HG03175 (cell line): Measurements from ENCODE around the gene DYNLT2.

Experiments used
- ATAC-seq: cut with Tn5 transposase; IDR thresholded peaks from one replicate; pipeline ENCODE4 v1.9.1; 2021; ENCODE audit warnings: mild to moderate bottlenecking, moderate library complexity; ENCODE audit not compliant: unreplicated experiment

The DYNLT2 gene, protein sequence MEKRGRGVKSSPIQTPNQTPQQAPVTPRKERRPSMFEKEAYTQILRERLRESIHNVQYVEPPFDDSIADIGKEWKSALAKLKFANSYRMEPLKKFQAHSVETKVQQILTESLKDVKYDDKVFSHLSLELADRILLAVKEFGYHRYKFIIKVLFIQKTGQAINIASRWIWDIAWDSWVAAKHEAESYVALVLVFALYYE

DNA sequence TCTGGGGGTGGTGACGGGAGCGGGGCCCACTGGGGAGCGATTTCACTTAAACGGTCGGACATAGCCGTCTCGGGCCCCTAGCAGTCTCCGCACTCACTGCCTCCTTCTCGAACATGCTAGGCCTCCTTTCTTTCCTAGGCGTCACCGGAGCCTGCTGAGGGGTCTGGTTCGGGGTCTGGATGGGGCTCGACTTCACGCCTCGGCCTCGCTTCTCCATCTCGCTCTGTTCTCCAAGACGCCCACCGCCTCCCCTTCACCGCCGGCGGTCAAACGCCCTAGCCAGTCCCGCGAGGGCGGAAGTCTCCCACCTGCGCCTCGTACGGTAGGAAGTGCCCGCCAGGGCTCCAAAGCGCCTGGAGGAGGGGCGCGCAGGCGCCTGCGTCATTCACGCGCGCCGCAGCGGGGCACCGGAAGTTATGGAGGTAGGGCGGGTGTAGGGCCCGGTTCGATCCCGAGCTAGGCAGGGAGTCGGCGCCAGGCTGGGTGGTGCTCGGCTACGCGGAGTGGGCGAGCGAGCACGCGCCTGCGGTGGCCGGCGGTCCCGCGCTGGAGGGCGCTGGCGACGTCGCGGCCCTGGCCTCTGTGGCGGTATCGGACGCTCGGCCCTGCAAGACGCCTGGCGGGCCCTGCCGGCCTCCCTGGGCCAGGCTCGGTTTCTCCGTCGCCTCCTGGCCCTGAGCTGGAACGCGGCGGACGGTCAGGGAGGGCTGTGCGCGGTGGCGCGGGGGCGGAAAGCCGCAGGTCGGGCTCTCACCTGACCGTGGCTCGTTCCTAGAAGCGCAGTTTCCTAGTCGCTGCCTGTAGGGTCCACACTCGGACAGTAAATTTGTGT is at the start of gene DYNLT2, which contains the start of gene ERMARD:
DYNLT2 (minus strand) TSS at position 331 of the 832 bp plus-strand sequence; CDS start at position 217, 114 bp downstream.
ERMARD (plus strand) TSS at position 381 of the 832 bp plus-strand sequence; CDS start at position 417, 36 bp downstream.
- ATAC-seq, result peak; percentile 96

DNA sequence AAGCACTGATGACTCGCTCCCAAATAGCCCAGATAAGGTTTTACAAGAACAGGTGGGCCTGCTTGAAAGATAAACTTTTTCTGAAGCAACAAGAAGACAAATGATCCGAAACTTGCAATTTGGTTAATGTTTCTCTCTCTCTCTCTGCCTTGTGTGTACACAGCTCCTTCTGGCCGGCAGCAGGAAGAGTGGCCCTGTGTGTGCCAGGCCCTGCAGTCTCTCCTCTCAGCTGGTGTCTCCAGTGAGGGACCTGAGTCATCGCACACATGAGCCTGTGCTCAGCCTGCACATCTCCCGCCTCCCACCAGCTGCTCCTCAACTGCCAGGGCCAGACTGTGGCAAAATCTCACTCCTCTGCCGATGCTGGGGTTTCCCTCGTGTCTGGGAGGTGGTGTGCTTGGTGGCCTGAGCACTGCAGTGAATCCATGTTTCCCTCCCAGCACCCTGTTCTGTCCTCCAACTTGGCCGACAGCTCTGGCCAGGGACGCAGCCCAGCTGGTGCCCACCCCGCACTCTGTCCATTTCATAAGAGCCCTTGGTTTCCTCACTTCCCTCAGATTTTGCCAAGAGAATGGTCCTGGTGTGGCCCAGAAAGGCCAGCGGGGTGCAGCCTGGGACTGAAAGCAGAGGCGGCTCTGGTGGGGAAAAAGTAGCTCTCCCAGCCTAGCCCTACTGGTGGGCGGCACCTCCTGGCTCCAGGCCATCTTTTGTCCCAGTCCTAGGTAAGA is 49.5 kb upstream of the DYNLT2 start:
- no peak for ATAC-seq

DNA sequence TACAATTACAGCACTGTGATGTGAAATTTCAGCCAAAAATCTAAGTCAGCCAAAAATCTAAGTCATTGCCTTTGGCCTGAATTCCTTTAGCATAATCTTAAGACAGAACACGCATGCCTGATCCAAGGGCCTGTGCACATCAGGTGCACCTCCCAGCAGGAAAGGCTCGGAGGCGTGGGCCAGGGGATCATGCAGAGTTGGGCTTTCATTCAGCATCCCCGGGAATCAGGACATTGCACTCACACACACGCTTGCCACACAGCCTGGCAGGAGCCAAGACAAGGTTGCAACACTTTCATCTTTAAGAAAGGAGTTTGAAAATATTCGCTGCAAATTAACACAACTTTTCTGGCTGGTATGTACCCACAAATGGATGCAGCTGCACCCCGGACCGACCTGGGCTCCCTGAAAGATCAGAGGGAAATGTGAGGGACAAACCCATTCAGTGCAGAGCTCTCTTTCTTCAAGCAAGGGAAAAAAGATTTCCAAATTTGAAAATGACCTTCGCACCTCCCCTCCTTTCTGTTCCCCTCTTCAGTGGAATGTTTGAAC is 48.8 kb upstream of the DYNLT2 start:
- ATAC-seq, result no peak

DNA sequence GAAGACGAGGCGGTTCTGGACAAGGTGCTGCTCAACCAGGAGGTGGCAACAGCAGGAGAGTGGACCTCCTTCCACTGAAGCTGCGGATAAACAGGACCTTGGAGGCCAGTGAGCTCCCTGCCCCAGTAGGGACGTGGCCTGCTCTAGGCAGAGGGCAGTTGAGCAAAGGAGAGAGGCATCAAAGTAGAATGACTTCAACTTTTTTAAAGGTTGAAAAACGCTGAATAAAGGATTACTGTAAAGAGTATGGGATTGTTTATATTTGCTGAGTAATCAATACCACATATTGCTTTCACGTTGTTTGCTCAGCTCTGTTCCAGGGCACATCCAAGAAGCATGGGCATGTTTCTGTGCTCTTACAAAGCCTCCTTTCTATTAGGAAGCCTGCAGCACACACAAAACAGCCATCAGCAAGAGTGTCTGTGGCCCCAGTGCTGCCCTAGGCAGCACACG is 48.1 kb upstream of the DYNLT2 start:
- ATAC-seq, result no peak

DNA sequence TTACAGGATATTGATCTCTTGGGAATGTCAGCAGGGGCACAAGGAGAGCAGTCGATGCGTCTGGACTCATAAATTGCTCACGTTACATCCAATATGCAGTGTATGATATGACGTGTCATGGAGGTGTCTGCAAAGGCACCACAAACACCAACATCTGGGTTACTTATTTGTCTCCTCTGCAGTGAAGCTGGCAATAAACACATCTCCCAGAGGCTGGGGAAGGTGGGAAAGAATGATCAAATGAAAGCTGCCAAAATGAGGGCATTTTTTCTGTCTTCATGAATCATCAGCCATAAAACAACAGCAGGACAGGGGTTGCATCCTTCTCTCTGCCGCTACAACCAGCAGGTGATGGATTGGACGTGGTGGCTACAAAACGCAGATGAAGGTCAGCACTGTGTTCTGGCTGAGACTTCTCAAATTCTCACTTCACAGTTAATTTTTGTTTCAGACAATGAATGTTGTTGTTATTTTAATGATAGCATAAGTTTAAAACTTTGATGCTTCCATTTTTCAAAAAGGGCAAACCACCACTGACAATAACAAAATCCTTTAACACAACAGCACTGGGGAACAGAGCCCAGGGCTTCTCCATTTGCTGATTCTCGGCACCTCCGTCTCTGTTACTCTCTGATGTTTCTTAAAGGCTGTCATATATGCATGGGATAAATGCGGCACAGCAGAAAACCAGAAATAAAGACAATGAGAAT is 47.5 kb upstream of the DYNLT2 start:
- no peak for ATAC-seq

DNA sequence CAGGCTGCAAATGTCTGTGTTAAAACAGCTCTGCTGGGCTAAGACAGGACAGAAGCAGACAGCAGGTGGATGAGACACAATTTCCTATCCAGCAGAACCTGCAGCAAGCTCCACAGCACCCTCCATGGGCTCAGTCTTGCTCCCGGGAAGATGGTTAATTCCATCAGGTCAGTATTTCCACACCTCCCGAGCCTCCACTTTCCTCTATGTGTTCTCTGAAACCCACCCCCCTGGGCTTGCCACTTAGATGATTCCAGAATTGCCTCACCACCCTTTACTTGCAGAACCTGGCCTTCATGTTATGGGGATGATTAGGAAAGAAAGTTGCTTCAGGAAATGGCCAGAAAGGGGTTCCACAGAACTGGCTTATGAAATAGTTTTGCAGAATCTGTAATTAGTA is 43.8 kb upstream of the DYNLT2 start:
- no peak for ATAC-seq

DNA sequence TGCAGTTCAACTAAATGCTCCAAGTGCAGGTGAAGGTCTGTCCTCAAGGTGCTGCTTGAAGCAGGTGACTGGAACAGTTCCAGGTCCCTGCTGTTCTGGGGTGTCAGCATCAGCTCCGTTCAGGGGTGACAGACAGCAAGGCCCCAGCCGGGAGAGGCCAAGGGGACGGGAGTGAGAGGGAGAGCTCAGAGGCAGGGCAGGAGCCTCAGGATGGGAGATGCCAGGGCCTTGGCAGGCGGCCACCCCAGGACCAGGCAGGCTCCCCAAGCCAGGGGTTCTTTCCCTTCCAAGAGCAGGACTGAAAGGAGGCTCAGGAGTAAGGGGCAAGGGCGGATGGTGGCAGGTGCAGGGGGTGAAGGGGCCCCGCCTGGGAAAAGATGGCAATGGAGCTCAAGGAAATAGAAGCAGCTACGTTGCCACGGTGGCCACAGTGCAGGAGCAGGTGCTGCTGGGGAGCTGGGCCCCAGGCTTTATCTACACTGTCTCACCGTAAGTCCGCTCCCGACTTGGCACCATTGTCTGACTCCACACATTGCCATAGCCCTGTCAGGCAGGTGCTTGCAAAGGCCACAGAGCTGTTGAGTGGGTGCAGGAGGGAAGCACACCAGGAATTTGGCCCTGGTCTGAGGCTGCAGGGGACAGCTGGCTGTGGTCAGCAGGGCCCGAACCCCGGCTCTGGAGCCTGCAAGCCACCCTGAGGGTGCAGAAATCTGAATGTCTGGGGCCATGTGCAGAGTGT is 43.1 kb upstream of the DYNLT2 start:
- ATAC-seq, result no peak

DNA sequence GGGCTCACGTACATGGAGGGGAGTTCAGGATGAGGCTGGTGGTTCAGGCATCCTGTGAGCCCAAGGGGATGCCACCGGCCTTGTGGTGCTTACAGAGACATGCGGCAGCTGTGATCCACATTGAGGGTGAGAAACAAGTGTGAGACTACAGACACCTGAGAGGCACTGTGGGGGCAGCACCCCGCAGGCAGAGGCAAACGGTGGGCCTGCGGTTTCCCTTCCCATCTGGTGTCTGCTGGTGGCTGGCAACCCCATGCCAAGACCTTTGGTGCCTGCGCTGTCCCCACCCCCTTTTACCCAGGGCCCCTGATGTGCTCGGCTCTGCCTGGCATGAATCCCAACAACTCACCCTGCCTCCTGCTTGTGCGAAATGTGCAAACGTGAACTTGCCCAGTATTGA is 42.0 kb upstream of the DYNLT2 start:
- ATAC-seq, result no peak

DNA sequence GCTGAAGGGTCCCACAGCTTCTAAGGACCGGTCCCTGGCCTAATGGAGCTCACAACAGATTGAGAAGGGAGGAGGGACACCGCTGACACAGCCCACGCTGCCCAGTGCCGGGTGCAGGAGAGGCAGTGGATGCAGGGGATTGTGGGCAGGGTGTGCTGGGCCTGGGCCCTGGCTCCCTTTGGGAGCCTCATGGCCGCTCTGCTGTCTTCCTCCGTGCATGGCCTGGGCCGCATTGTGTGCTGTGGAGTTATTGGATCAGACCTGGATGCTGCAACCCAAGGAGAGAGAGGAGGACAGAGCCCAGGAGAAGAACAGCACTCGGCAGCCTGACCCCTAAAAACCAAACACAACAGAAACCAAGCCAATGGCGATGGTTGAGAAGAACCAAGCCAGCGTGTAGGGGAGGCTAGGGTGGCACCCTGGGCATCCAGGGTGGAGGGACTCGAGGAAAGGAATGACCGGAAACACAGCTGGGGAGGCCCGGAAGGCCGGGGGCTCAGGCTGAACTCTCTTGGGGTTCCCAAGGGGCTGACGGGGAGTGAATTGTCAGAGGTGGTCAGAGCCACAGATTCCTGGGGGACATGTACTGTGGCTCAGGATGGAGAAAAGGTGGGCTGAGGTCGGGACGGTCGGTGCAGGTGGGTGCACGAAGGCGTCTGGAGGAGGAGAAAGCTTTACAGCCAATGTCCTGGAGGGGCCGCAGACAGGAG is 41.1 kb upstream of the DYNLT2 start:
- no peak for ATAC-seq

DNA sequence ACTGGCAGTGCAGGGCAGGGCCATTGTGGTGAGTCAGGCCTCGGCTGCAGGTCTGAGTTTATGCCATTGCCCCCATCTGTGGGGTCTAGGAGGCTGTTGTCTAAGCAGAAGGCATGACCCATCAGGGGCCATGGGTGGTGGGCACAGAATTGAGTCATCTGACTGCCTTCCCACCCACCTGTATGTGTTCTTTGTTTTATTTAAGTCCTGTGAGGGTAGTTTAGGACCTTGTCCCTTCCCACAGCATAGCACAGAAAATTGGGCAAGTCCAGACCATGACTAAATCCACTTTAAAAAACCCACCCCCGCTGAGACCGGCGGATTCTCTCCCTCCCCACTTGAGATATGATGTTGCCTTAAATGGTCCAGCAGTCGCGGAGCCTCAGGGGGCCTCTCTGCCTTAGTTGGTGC is 40.4 kb upstream of the DYNLT2 start:
- no peak for ATAC-seq

DNA sequence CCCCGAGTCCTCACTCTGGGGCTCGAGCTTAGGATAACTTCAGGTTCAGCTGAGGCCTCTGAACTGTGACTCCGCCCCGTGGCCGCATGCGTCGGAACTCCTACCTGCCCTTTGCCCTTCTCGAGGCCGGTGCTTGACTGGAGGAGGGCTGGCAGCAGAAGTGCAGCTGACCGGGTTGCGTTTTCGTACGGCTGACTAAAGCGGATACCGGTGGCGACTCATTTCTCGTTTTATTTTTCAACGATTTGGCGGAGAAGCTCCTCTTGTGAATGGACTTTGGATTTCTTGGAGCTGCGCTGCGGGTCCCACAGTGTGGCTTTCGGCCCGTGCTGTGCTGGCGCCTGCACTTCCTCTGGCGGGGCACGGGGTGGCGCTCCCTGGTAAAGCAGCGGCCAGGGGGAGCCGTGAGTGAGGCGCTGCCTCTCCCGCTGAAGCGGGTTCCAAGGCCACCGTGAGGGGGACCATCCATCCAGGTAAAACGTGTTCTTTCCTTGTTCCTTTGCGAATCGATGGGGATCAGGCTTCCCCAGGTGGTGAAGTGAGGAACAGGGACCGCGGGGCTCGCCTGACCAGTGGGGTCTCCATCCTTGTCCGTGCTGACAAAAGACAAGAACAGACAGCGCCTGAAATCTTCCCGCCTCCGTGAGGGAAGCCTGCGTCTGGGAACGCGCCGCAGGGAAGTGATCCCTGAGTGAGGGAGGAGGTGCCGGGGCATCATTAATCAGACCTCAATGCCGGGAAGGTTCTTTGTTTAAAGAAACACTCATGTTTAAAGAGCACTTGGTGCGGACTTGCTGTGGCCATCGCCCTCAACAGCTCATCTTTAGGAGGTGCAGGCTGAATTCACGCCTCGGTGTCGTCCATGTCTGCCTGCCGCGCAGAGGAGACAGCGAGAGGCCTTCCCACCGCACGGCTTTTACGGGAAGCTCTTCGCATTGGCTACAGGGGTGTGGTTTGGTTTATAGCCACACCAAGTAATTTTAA is 38.9 kb upstream of the DYNLT2 start:
- peak; percentile 97 for ATAC-seq

DNA sequence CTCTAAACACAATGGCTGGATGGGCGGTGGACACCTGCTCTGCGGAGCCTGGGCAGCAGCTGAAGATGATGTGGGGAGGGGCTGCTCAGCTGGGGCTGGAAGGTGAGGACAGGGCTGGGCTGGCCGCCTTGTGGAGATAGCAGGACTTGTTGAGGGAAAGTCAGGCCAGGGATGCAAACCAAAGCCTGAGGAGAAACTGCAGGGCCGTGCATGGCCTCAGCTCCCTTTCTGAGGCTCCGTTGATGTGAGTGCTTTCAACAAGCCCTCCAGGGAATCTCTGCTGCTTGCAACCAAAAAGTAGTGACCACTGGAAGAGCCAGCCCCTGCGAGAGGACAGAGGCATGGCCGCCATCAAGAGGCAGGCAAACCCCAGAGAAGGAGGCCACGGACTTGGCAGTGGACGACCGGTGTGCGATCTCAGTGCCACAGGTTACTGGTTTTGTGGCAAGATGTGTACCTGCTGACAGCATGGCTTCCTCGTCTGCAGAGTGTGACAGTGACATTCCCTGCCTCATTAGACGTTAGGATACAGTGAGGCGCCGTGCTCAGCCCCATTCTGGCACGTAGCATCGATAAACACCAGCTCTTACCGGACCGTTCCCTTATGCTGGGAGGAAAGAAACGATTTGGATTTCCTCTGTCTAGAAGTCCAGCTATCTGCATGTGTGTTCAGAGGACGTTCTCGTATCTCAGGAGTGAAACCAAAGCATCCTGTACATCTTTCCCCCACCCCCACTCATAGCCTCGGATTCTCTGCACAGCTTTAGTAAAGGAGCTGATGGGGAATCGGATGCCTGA is 38.0 kb upstream of the DYNLT2 start:
- ATAC-seq, result no peak

DNA sequence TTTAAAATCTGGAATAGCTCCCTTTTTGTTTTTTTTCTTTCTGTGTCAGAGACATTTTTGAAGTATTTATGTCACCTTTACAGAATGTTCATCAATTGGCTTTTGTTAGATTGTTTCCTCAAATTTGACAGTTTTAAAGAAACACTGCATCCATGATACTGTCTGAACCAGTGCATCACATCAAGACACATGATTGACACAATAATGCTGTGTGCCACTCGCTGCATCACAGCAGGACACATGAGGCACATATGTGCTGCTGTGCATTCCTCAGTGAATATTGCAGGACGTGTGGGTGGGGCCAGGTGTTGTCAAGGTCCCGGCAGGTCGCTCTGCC is 37.4 kb upstream of the DYNLT2 start:
- no peak for ATAC-seq

DNA sequence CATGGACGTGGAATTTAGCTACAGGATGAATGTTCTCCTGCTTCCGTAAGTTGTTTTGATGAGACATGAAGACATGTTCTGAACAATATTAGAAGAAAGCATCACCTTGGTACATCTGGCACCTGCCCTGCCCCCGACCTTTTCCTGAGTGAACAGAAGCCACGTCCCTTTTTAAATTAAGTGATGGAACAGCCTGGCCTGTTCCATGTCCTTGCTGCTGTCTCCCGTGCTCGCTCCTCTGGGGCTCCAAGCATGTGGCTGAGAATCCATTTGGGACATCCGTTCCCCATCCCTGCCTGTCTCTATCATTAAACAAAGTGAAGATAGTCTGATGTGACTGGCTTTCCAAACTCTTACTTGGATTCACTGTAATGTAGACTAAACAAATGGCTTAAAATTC is 36.4 kb upstream of the DYNLT2 start:
- ATAC-seq, result no peak

DNA sequence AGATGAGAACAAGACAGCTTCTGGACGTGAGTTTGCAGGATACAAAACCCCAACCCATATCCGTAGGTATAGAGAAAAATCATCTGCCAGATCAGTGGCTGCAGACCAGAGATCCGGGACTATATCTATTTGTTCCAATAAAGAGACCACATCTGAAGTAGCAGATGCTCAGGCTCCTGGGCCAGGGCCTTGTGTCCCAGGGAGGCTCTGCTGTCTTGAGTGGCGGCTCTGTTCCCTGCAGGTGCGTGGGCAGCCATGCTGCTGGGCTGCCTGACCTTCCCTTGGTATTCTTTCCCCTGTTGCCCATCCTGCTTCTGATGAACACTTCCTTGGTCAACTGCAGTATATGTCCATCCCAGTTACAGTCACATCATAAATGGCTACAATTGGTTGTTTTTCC is 35.0 kb upstream of the DYNLT2 start:
- no peak for ATAC-seq

DNA sequence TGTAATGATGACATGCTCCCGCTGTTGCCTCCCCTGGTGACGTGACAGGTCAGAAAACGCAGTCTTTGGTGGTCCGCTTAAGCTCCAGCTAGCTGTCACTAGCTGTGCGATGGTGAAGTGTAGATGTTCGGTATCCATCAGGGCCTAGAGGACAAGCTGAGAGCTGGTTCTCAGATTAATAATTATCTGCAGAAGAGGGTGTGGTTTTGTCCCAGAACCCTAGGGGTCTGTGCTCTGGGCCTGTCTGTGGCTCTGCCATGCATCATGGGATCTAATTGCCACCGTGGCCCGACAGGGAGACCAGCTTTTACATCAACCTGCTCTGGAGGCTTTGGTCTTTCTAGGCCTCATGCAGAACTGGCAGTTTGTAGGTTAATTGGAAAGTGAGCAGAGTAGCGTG is 34.2 kb upstream of the DYNLT2 start:
- no peak for ATAC-seq

DNA sequence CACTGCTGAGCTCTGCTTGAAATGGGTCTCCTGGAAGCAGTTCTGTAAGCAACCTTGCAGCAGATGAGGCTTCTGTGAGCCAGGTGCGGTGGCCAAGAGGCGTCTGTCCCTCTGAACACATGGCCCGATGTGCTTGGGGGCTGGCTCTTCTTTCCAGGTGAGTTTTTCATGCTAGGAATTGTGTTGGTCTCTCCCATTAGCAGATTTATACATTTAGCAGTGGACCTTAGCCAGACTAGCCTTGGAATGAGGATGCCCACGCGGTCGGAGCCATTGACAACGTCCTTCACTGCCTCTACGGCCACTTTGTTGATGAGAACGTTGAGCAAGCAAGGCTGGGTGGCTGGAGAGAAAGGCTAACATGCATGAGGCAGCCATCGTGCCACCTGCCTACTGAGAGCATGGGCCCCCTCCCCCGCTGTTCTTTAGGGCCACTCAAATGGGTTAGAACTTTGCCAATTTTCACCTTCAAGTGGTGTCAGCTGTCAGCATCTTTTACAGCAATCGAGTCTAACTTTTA is 33.5 kb upstream of the DYNLT2 start:
- ATAC-seq, result no peak
